ENCODE measurements around the gene ACBD6. TPM values are rescaled to one million over a fixed set of nuclear protein-coding genes. Genes with fewer than 3 reads are reported as not detected.

ACBD6 gene
- total and polyA plus RNA-seq, 2 experiments from 2014 or later = 27.3 to 44.2 TPM

- Histone ChIP-seq H3K36me3 (ENCODE audit: low read depth) (no peaks in the 10 kb centered on the region), H3K27me3 (replicated peaks; ENCODE audit: insufficient read depth) (no peaks in the 10 kb centered on the region), H3K4me2 (ENCODE audit: unreplicated experiment) (no peak overlapping the region), H4K20me1 (ENCODE audit: insufficient read depth) (no peaks in the 10 kb centered on the region), H3K4me1 (ENCODE audit: insufficient read depth) (no peaks in the 10 kb centered on the region), H3K9me3 (ENCODE audit: low read depth) (no peaks in the 10 kb centered on the region), H3F3A (ENCODE audit: insufficient read depth) (no peaks in the 10 kb centered on the region), H3K9me2 (ENCODE audit: insufficient read depth) (no peaks in the 10 kb centered on the region), H3K27ac (no peak overlapping the region), H3K9ac (no peak overlapping the region), H3K4me3 (no peak overlapping the region), H2AFZ (no peak overlapping the region), H3K79me2 (ENCODE audit: insufficient read depth) (no peaks in the 10 kb centered on the region)
- in situ Hi-C loops (cut with MboI) = loop anchor here (10.0 kb wide), 1 partner anchor 224 kb away; no protein-coding TSS in a partner anchor
- TF ChIP-seq EZH2phosphoT487 (IDR thresholded peaks at IDR 0.05; ENCODE audit: insufficient read depth, low read depth) = no peak
- no peak for TF ChIP-seq EZH2 (IDR thresholded peaks at IDR 0.05; ENCODE audit: insufficient read depth, poor library complexity, severe bottlenecking)
- WGBS, 2 experiments (ENCODE audit: low coverage in 1 of 2, low lambda C conversion rate in 2 of 2, missing lambda C conversion rate in 2 of 2) = 68 to 72% methylated on average over 16 of the region's 16 CpGs
- no peak for DNase-seq
Measured at GRCh38 chr1:180250883-180251509, 251.4 kb downstream of the ACBD6 start.

GRCh38 chr1:180250499-180250770 lies 251.9 kb downstream of the ACBD6 start:
- in situ Hi-C loops (cut with MboI) = loop anchor here (10.0 kb wide), 1 partner anchor 224 kb away; no protein-coding TSS in a partner anchor
- Histone ChIP-seq H3K79me2 (ENCODE audit: insufficient read depth) (no peaks in the 10 kb centered on the region), H3K4me1 (ENCODE audit: insufficient read depth) (no peaks in the 10 kb centered on the region), H3K9me3 (ENCODE audit: low read depth) (no peaks in the 10 kb centered on the region), H3K36me3 (ENCODE audit: low read depth) (no peaks in the 10 kb centered on the region), H3K9me2 (ENCODE audit: insufficient read depth) (no peaks in the 10 kb centered on the region), H4K20me1 (ENCODE audit: insufficient read depth) (no peaks in the 10 kb centered on the region), H3K4me2 (ENCODE audit: unreplicated experiment) (no peak overlapping the region), H3F3A (ENCODE audit: insufficient read depth) (no peaks in the 10 kb centered on the region), H3K27me3 (replicated peaks; ENCODE audit: insufficient read depth) (no peaks in the 10 kb centered on the region), H3K4me3 (no peak overlapping the region), H2AFZ (no peak overlapping the region), H3K27ac (no peak overlapping the region), H3K9ac (no peak overlapping the region)
- 48 to 54% methylated on average over 6 to 7 of the region's 7 CpGs for WGBS, 2 experiments (ENCODE audit: low coverage in 1 of 2, low lambda C conversion rate in 2 of 2, missing lambda C conversion rate in 2 of 2)
- DNase-seq = no peak
- TF ChIP-seq EZH2phosphoT487 (IDR thresholded peaks at IDR 0.05; ENCODE audit: insufficient read depth, low read depth) (no peak), EZH2 (IDR thresholded peaks at IDR 0.05; ENCODE audit: insufficient read depth, poor library complexity, severe bottlenecking) (no peak)

- H3K27me3 ChIP-seq (replicated peaks; ENCODE audit: insufficient read depth) = no peaks in the 10 kb centered on the region
- in situ Hi-C loops (cut with MboI) = loop anchor here (10.0 kb wide), 1 partner anchor 225 kb away; no protein-coding TSS in a partner anchor
- H3K4me2 ChIP-seq (ENCODE audit: unreplicated experiment) = no peak overlapping the region
- no peak for TF ChIP-seq EZH2phosphoT487 (IDR thresholded peaks at IDR 0.05; ENCODE audit: insufficient read depth, low read depth)
- TF ChIP-seq EZH2 (IDR thresholded peaks at IDR 0.05; ENCODE audit: insufficient read depth, poor library complexity, severe bottlenecking) = no peak
- WGBS, 2 experiments (ENCODE audit: low coverage in 1 of 2, low lambda C conversion rate in 2 of 2, missing lambda C conversion rate in 2 of 2) = 64 to 69% methylated on average over 13 of the region's 13 CpGs
- no peak overlapping the region for H2AFZ ChIP-seq
- no peaks in the 10 kb centered on the region for H4K20me1 ChIP-seq (ENCODE audit: insufficient read depth)
- H3K9me2 ChIP-seq (ENCODE audit: insufficient read depth) = no peaks in the 10 kb centered on the region
- no peak overlapping the region for H3K9ac ChIP-seq
- H3K9me3 ChIP-seq (ENCODE audit: low read depth) = no peaks in the 10 kb centered on the region
- H3K36me3 ChIP-seq (ENCODE audit: low read depth) = no peaks in the 10 kb centered on the region
- DNase-seq = no peak
- H3K4me3 ChIP-seq = no peak overlapping the region
- no peak overlapping the region for H3K27ac ChIP-seq
- no peaks in the 10 kb centered on the region for H3K4me1 ChIP-seq (ENCODE audit: insufficient read depth)
- H3K79me2 ChIP-seq (ENCODE audit: insufficient read depth) = no peaks in the 10 kb centered on the region
- no peaks in the 10 kb centered on the region for H3F3A ChIP-seq (ENCODE audit: insufficient read depth)
Measured at GRCh38 chr1:180249725-180250498, 252.5 kb downstream of the ACBD6 start.

GRCh38 chr1:180248731-180249681 lies 253.4 kb downstream of the ACBD6 start:
- H3K79me2 ChIP-seq (ENCODE audit: insufficient read depth) = no peaks in the 10 kb centered on the region
- H3K4me1 ChIP-seq (ENCODE audit: insufficient read depth) = no peaks in the 10 kb centered on the region
- peak; percentile 27 for DNase-seq
- H3K9ac ChIP-seq = no peak overlapping the region
- no peaks in the 10 kb centered on the region for H3F3A ChIP-seq (ENCODE audit: insufficient read depth)
- no peak overlapping the region for H3K4me2 ChIP-seq (ENCODE audit: unreplicated experiment)
- no peak overlapping the region for H3K27ac ChIP-seq
- no peaks in the 10 kb centered on the region for H3K9me3 ChIP-seq (ENCODE audit: low read depth)
- no peaks in the 10 kb centered on the region for H3K36me3 ChIP-seq (ENCODE audit: low read depth)
- H2AFZ ChIP-seq = no peak overlapping the region
- WGBS, 2 experiments (ENCODE audit: low coverage in 1 of 2, low lambda C conversion rate in 2 of 2, missing lambda C conversion rate in 2 of 2) = 50 to 52% methylated on average over 11 of the region's 11 CpGs
- H3K27me3 ChIP-seq (replicated peaks; ENCODE audit: insufficient read depth) = no peaks in the 10 kb centered on the region
- TF ChIP-seq EZH2phosphoT487 (IDR thresholded peaks at IDR 0.05; ENCODE audit: insufficient read depth, low read depth) = no peak
- in situ Hi-C loops (cut with MboI) = no loop called here
- no peaks in the 10 kb centered on the region for H4K20me1 ChIP-seq (ENCODE audit: insufficient read depth)
- no peak overlapping the region for H3K4me3 ChIP-seq
- H3K9me2 ChIP-seq (ENCODE audit: insufficient read depth) = no peaks in the 10 kb centered on the region

All from GM23248 (cell line).